K562 (cell line): ENCODE results near the gene ARMC7. TPM values are rescaled to one million over a fixed set of nuclear protein-coding genes. Genes with fewer than 3 reads are reported as not detected.
A peak's percentile ranks its signal among the peaks of the same experiment; 100 is the strongest.
"Not testable (repeated sequence)": the region's sequence is repeated elsewhere in the genome, so short reads cannot be mapped to it uniquely, and the experiment has no call there.

Experiments used
- ATF7 ChIP-seq: fragments of 450-650 bp; IDR thresholded peaks from 2 replicates; pipeline ENCODE4 v1.7.1; 2014; ENCODE audit warnings: mild to moderate bottlenecking, moderate library complexity
- CREB1 ChIP-seq, 2 experiments: sonication (generic) in 1 of 2; formaldehyde crosslinking in 1 of 2; IDR thresholded peaks; 2 replicates each; pipeline versions ENCODE4 v1.6.1 to v1.8.0; 2012 to 2022; ENCODE audit warnings: inconsistent platforms in 1 of 2, mild to moderate bottlenecking in 1 of 2, missing genetic modification reagents in 1 of 2, moderate library complexity in 1 of 2
- FOXA3 ChIP-seq, 2 experiments: fragments of 450-650 bp in 1 of 2; sonication (generic) in 1 of 2; formaldehyde crosslinking; IDR thresholded peaks in 1 of 2; conservative IDR thresholded peaks in 1 of 2; 2 replicates each; pipeline versions ENCODE4 v1.4.0 to v1.8.0; 2020 to 2022; ENCODE audit warnings: mild to moderate bottlenecking in 2 of 2, missing genetic modification reagents in 1 of 2
- HDAC3 ChIP-seq: fragments of 450-650 bp; IDR thresholded peaks from 2 replicates; pipeline ENCODE4 v1.6.1; 2018; ENCODE audit warnings: borderline replicate concordance, mild to moderate bottlenecking, moderate library complexity; ENCODE audit not compliant: partially characterized antibody
- MBD2 ChIP-seq: sonication (generic); IDR thresholded peaks from 2 replicates; pipeline ENCODE4 v1.6.1; 2016; ENCODE audit warnings: low read depth, borderline replicate concordance
- MEF2D ChIP-seq: conservative IDR thresholded peaks from 2 replicates; pipeline ENCODE4 v1.6.1; 2016; ENCODE audit warnings: low read depth, missing genetic modification characterization, missing compliant biosample characterization
- NCOR1 ChIP-seq: fragments of 450-650 bp; IDR thresholded peaks from 2 replicates; pipeline ENCODE4 v1.6.1; 2016; ENCODE audit warnings: mild to moderate bottlenecking, moderate library complexity
- NFRKB ChIP-seq: fragments of 450-650 bp; IDR thresholded peaks from 2 replicates; pipeline ENCODE4 v1.6.1; 2016; ENCODE audit warnings: low read depth
- TBL1XR1 ChIP-seq, 2 experiments: IDR thresholded peaks; 2 replicates each; pipeline ENCODE4 v1.6.1; 2012; ENCODE audit warnings: improper control_type of control experiment in 2 of 2, low read length in 2 of 2, mild to moderate bottlenecking in 1 of 2
- TCF3 ChIP-seq: sonication (generic); formaldehyde crosslinking; IDR thresholded peaks from 2 replicates; pipeline ENCODE4 v1.4.0; 2020; ENCODE audit warnings: mild to moderate bottlenecking, missing genetic modification reagents
- polyA plus RNA-seq, 8 experiments: library from polyadenylated mRNA; depleted of rRNA in 4 of 8; stranded (reverse) in 5 of 8; unstranded in 3 of 8; fragments of >200 nt; fragmentation: Nextera tagmentation in 2 of 8; fragmentation: Illumina TruSeq in 1 of 8; extraction: Ambion mirVana in 2 of 8; extraction: Trizol in 1 of 8; gene quantifications; 2 replicates each; pipeline versions ENCODE4 v1.2.1 to v1.2.3, GENCODE V29; 2011 to 2014; ENCODE audit warnings: inconsistent platforms in 1 of 8, missing spikeins in 1 of 8
- total RNA-seq, 7 experiments: library from RNA; depleted of rRNA in 6 of 7; stranded (reverse); fragments of >200 nt in 6 of 7; fragmentation: Illumina TruSeq in 2 of 7; extraction: Trizol in 2 of 7; gene quantifications; 2 replicates each; pipeline versions ENCODE4 v1.2.1 to v1.2.3, GENCODE V29; 2011 to 2021; ENCODE audit warnings: low replicate concordance in 1 of 7
- TF ChIP-seq, protein P1 (sequence below): sonication (generic); formaldehyde crosslinking; IDR thresholded peaks from 2 replicates; pipeline ENCODE4 v1.8.0; 2022; ENCODE audit warnings: missing genetic modification reagents, mild to moderate bottlenecking, moderate library complexity, borderline replicate concordance
- TF ChIP-seq, protein P2 (sequence below), 2 experiments: fragments of 450-650 bp in 1 of 2; IDR thresholded peaks; 2 replicates each; pipeline ENCODE4 v1.6.1; 2011 to 2017; ENCODE audit warnings: low read depth in 2 of 2, antibody characterized with exemption in 1 of 2, borderline replicate concordance in 1 of 2, low read length in 1 of 2, mild to moderate bottlenecking in 1 of 2, mixed read lengths in 1 of 2; ENCODE audit not compliant: control insufficient read depth in 1 of 2
- TF ChIP-seq, protein P3 (sequence below), 2 experiments: fragments of 450-650 bp; IDR thresholded peaks; 2 replicates each; pipeline ENCODE4 v1.6.1; 2018; ENCODE audit warnings: mild to moderate bottlenecking in 2 of 2, low read depth in 1 of 2; ENCODE audit not compliant: partially characterized antibody in 2 of 2
- TF ChIP-seq, protein P4 (sequence below), 2 experiments: fragments of 450-650 bp in 1 of 2; sonication (generic) in 1 of 2; formaldehyde crosslinking in 1 of 2; IDR thresholded peaks in 1 of 2; conservative IDR thresholded peaks in 1 of 2; 2 replicates each; pipeline versions ENCODE4 v1.6.1 to v1.8.1; 2016 to 2023; ENCODE audit warnings: mild to moderate bottlenecking in 2 of 2, moderate library complexity in 2 of 2, inconsistent platforms in 1 of 2, missing genetic modification reagents in 1 of 2

The ARMC7 gene
- total and polyA plus RNA-seq, 9 of the 15 experiments (the other 6 are each of a cell fraction or from before 2014, with no cell fraction given) = 1.4 to 15.2 (median 5.9) TPM

DNA sequence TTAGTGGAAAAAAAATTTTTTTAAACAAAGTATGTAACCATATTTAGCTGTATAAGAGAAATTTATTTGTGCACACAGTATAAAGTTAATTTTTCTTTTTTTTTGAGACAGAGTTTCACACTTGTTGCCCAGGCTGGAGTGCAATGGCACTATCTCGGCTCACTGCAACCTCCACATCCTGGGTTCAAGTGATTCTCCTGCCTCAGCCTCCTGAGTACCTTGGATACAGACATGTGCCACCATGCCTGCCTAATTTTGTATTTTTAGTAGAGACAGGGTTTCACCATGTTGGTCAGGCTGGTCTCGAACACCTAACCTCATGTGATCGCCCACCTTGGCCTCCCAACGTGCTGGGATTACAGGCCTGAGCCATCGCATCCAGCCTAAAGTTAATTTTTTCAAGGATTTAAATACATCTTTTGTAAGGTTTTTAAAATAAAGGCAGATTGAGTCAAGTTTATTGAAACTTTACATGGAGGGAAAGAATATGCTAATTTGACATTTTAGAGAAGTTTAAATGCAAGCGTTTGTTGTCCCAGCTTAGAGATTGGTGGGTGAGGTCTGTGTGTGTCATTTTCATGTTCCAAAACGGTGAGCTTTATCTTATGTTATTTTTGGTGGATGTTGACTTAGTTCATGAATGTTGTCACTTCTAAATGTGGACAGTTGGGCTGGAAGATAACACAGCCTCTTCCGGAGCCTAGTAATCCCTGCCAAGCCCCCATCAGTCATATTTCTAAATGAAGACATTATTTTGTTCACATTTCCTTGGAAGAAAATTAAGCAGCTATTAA is 38.1 kb upstream of the ARMC7 start (continued):
- TF ChIP-seq, protein P1, sequence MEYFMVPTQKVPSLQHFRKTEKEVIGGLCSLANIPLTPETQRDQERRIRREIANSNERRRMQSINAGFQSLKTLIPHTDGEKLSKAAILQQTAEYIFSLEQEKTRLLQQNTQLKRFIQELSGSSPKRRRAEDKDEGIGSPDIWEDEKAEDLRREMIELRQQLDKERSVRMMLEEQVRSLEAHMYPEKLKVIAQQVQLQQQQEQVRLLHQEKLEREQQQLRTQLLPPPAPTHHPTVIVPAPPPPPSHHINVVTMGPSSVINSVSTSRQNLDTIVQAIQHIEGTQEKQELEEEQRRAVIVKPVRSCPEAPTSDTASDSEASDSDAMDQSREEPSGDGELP (CRISPR knock-in tag) = 0 out of 2 replicates have a peak, but pooled peaks have one; percentile 21
- TF ChIP-seq TBL1XR1 (IDR thresholded peaks at IDR 0.05; ENCODE audit: low read length in 2 of 2) (peak in 1 of 2 experiments; percentile 96; a peak in 2 of 4 replicates), CREB1 (IDR thresholded peaks at IDR 0.05) (peak; percentile 50; the same call in 1 of the 2 replicates), FOXA3 (CRISPR knock-in tag; conservative IDR thresholded peaks at IDR 0.05 in 1 of 2, IDR thresholded peaks at IDR 0.05 in 1 of 2) (peak; percentile 98 to 99), TCF3 (CRISPR knock-in tag) (peak; percentile 90), ATF7 (peak; percentile 91), MBD2 (peak; percentile 60; the same call in 1 of the 2 replicates), NCOR1 (peak; percentile 86), HDAC3 (peak; percentile 84), MEF2D (tag) (peak; percentile 97), NFRKB (peak; percentile 25; the same call in 1 of the 2 replicates)
- not testable (repeated sequence) for TF ChIP-seq CREB1 (CRISPR knock-in tag; IDR thresholded peaks at IDR 0.05)
- TF ChIP-seq, protein P2, sequence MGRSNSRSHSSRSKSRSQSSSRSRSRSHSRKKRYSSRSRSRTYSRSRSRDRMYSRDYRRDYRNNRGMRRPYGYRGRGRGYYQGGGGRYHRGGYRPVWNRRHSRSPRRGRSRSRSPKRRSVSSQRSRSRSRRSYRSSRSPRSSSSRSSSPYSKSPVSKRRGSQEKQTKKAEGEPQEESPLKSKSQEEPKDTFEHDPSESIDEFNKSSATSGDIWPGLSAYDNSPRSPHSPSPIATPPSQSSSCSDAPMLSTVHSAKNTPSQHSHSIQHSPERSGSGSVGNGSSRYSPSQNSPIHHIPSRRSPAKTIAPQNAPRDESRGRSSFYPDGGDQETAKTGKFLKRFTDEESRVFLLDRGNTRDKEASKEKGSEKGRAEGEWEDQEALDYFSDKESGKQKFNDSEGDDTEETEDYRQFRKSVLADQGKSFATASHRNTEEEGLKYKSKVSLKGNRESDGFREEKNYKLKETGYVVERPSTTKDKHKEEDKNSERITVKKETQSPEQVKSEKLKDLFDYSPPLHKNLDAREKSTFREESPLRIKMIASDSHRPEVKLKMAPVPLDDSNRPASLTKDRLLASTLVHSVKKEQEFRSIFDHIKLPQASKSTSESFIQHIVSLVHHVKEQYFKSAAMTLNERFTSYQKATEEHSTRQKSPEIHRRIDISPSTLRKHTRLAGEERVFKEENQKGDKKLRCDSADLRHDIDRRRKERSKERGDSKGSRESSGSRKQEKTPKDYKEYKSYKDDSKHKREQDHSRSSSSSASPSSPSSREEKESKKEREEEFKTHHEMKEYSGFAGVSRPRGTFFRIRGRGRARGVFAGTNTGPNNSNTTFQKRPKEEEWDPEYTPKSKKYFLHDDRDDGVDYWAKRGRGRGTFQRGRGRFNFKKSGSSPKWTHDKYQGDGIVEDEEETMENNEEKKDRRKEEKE (IDR thresholded peaks at IDR 0.05; ENCODE audit: borderline replicate concordance in 1 of 2, control insufficient read depth in 1 of 2, low read depth in 2 of 2, low read length in 1 of 2) = 0 out of 4 replicates have a peak, but pooled peaks of 1 of the 2 experiments have one; percentile 20
- TF ChIP-seq, protein P3, sequence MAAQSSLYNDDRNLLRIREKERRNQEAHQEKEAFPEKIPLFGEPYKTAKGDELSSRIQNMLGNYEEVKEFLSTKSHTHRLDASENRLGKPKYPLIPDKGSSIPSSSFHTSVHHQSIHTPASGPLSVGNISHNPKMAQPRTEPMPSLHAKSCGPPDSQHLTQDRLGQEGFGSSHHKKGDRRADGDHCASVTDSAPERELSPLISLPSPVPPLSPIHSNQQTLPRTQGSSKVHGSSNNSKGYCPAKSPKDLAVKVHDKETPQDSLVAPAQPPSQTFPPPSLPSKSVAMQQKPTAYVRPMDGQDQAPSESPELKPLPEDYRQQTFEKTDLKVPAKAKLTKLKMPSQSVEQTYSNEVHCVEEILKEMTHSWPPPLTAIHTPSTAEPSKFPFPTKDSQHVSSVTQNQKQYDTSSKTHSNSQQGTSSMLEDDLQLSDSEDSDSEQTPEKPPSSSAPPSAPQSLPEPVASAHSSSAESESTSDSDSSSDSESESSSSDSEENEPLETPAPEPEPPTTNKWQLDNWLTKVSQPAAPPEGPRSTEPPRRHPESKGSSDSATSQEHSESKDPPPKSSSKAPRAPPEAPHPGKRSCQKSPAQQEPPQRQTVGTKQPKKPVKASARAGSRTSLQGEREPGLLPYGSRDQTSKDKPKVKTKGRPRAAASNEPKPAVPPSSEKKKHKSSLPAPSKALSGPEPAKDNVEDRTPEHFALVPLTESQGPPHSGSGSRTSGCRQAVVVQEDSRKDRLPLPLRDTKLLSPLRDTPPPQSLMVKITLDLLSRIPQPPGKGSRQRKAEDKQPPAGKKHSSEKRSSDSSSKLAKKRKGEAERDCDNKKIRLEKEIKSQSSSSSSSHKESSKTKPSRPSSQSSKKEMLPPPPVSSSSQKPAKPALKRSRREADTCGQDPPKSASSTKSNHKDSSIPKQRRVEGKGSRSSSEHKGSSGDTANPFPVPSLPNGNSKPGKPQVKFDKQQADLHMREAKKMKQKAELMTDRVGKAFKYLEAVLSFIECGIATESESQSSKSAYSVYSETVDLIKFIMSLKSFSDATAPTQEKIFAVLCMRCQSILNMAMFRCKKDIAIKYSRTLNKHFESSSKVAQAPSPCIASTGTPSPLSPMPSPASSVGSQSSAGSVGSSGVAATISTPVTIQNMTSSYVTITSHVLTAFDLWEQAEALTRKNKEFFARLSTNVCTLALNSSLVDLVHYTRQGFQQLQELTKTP (IDR thresholded peaks at IDR 0.05; ENCODE audit: low read depth in 1 of 2, partially characterized antibody in 2 of 2) = peak in 1 of 2 experiments; percentile 61
- TF ChIP-seq, protein P4, sequence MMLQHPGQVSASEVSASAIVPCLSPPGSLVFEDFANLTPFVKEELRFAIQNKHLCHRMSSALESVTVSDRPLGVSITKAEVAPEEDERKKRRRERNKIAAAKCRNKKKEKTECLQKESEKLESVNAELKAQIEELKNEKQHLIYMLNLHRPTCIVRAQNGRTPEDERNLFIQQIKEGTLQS (IDR thresholded peaks at IDR 0.05) = peak; percentile 85
- TF ChIP-seq, protein P4 (CRISPR knock-in tag; conservative IDR thresholded peaks at IDR 0.05) = not testable (repeated sequence)
